ENCODE measurements around the gene EYA4. TPM values are rescaled to one million over a fixed set of nuclear protein-coding genes. Genes with fewer than 3 reads are reported as not detected.

Gene EYA4
- total RNA-seq, 2 experiments from 2014 or later: not detected

- no peaks in the 10 kb centered on the region for H3K79me2 ChIP-seq (ENCODE audit: insufficient read depth, low read depth, low read length)
- DNase-seq (ENCODE audit: low spot score): no peak
- no peak overlapping the region for H2AFZ ChIP-seq (ENCODE audit: low read length)
- no peaks in the 10 kb centered on the region for H3K9me3 ChIP-seq (ENCODE audit: low read length)
- no peaks in the 10 kb centered on the region for H4K20me1 ChIP-seq (ENCODE audit: insufficient read depth, low read length)
- CTCF ChIA-PET (ENCODE audit: unreplicated experiment): no interaction called here
- intact Hi-C loops (cut with micrococcal nuclease; ENCODE audit: unreplicated experiment): no loop called here
- H3K36me3 ChIP-seq (ENCODE audit: insufficient read depth, low read length): no peaks in the 10 kb centered on the region
- no peaks in the 10 kb centered on the region for H3K9me2 ChIP-seq (ENCODE audit: insufficient read depth, low read length)
- no TSS peak for BruUV-seq (replicated peaks)
- POLR2A ChIA-PET: interaction anchor here (0.6 kb wide), 2 partner anchors 18 to 261 kb away, joined by 3 read pairs; no protein-coding TSS in a partner anchor
- no peak overlapping the region for H3K27ac ChIP-seq (ENCODE audit: low read depth, low read length, poor library complexity, severe bottlenecking)
- no peaks in the 10 kb centered on the region for H3K4me1 ChIP-seq (ENCODE audit: insufficient read depth, low read length, poor library complexity, severe bottlenecking)
- H3K4me2 ChIP-seq (ENCODE audit: low read length): no peak overlapping the region
- no peak for TF ChIP-seq CTCF (conservative IDR thresholded peaks at IDR 0.05; ENCODE audit: low read length)
- no peak for TF ChIP-seq EZH2phosphoT487 (IDR thresholded peaks at IDR 0.05; ENCODE audit: borderline replicate concordance, low read depth, low read length)
- H3K4me3 ChIP-seq (ENCODE audit: low read depth, low read length, poor library complexity, severe bottlenecking): no peak overlapping the region
Observed at GRCh38 chr6:133555685-133556084, 314.5 kb downstream of the EYA4 start.

GRCh38 chr6:133559926-133560325 lies 318.8 kb downstream of the EYA4 start:
- Histone ChIP-seq H3K9me3 (ENCODE audit: low read length) (no peaks in the 10 kb centered on the region), H2AFZ (ENCODE audit: low read length) (no peak overlapping the region), H3K27ac (ENCODE audit: low read depth, low read length, poor library complexity, severe bottlenecking) (no peak overlapping the region), H3K79me2 (ENCODE audit: insufficient read depth, low read depth, low read length) (no peaks in the 10 kb centered on the region), H4K20me1 (ENCODE audit: insufficient read depth, low read length) (0 out of 2 replicates have a peak, but pooled peaks cover 2% of the 10 kb centered on the region), H3K4me2 (ENCODE audit: low read length) (no peak overlapping the region), H3K36me3 (ENCODE audit: insufficient read depth, low read length) (no peaks in the 10 kb centered on the region), H3K4me3 (ENCODE audit: low read depth, low read length, poor library complexity, severe bottlenecking) (no peak overlapping the region), H3K4me1 (ENCODE audit: insufficient read depth, low read length, poor library complexity, severe bottlenecking) (no peaks in the 10 kb centered on the region), H3K9me2 (ENCODE audit: insufficient read depth, low read length) (no peaks in the 10 kb centered on the region)
- TF ChIP-seq CTCF (conservative IDR thresholded peaks at IDR 0.05; ENCODE audit: low read length) (no peak), EZH2phosphoT487 (IDR thresholded peaks at IDR 0.05; ENCODE audit: borderline replicate concordance, low read depth, low read length) (no peak)
- intact Hi-C loops (cut with micrococcal nuclease; ENCODE audit: unreplicated experiment): loop anchor here (10.0 kb wide), 1 partner anchor 355 kb away; no protein-coding TSS in a partner anchor
- BruUV-seq (replicated peaks): no TSS peak
- CTCF ChIA-PET (ENCODE audit: unreplicated experiment): no interaction called here
- POLR2A ChIA-PET: interaction anchor here (0.7 kb wide), 1 partner anchor 467 kb away, joined by 3 read pairs; no protein-coding TSS in a partner anchor
- no peak for DNase-seq (ENCODE audit: low spot score)

- no TSS peak for BruUV-seq (replicated peaks)
- CTCF ChIA-PET (ENCODE audit: unreplicated experiment): no interaction called here
- TF ChIP-seq EZH2phosphoT487 (IDR thresholded peaks at IDR 0.05; ENCODE audit: borderline replicate concordance, low read depth, low read length): no peak
- no peak for TF ChIP-seq CTCF (conservative IDR thresholded peaks at IDR 0.05; ENCODE audit: low read length)
- Histone ChIP-seq H3K79me2 (ENCODE audit: insufficient read depth, low read depth, low read length) (no peaks in the 10 kb centered on the region), H3K27ac (ENCODE audit: low read depth, low read length, poor library complexity, severe bottlenecking) (no peak overlapping the region), H3K36me3 (ENCODE audit: insufficient read depth, low read length) (no peaks in the 10 kb centered on the region), H3K4me1 (ENCODE audit: insufficient read depth, low read length, poor library complexity, severe bottlenecking) (no peaks in the 10 kb centered on the region), H2AFZ (ENCODE audit: low read length) (no peak overlapping the region), H3K4me3 (ENCODE audit: low read depth, low read length, poor library complexity, severe bottlenecking) (no peak overlapping the region), H3K4me2 (ENCODE audit: low read length) (no peak overlapping the region), H4K20me1 (ENCODE audit: insufficient read depth, low read length) (0 out of 2 replicates have a peak, but pooled peaks cover 3% of the 10 kb centered on the region), H3K9me2 (ENCODE audit: insufficient read depth, low read length) (no peaks in the 10 kb centered on the region), H3K9me3 (ENCODE audit: low read length) (no peaks in the 10 kb centered on the region)
- POLR2A ChIA-PET: no interaction called here
- intact Hi-C loops (cut with micrococcal nuclease; ENCODE audit: unreplicated experiment): loop anchor here (10.0 kb wide), 1 partner anchor 347 kb away; no protein-coding TSS in a partner anchor
- no peak for DNase-seq (ENCODE audit: low spot score)
Observed at GRCh38 chr6:133567636-133568035, 326.5 kb downstream of the EYA4 start.

Data from OCI-LY7 (cell line).